Transverse colon (tissue), 4 donors: ENCODE results near the gene EWSR1. TPM values are rescaled to one million over a fixed set of nuclear protein-coding genes. Genes with fewer than 3 reads are reported as not detected.

ENCODE experiments used
- DNase-seq: peaks from one replicate; pipeline ENCODE4 v3.0.0-alpha.2; 2019
- H3K27ac ChIP-seq, 4 donors: fragments of 200-600 bp; sonication (generic); 2 replicates each; pipeline ENCODE4 v1.5.1; 2016 to 2018; ENCODE audit warnings: inconsistent platforms in 4 of 4
- H3K27me3 ChIP-seq: fragments of 200-600 bp; sonication (generic); 2 replicates; pipeline ENCODE4 v1.5.1; 2017; ENCODE audit warnings: inconsistent platforms
- H3K36me3 ChIP-seq, 4 donors: fragments of 200-600 bp; sonication (generic); 2 replicates each; pipeline ENCODE4 v1.5.1; 2017 to 2019; ENCODE audit warnings: inconsistent platforms in 4 of 4
- H3K4me1 ChIP-seq, 4 donors: fragments of 200-600 bp; sonication (generic); 2 replicates each; pipeline ENCODE4 v1.5.1; 2017 to 2020; ENCODE audit warnings: inconsistent platforms in 4 of 4
- H3K4me3 ChIP-seq, 4 donors: fragments of 200-600 bp; sonication (generic); 1 replicate in 1 of 4; 2 replicates in 3 of 4; pipeline versions ENCODE4 v1.5.1 to v1.6.1; 2017 to 2019; ENCODE audit warnings: inconsistent platforms in 4 of 4
- H3K9me3 ChIP-seq, 2 donors: fragments of 200-600 bp; sonication (generic); 2 replicates each; pipeline ENCODE4 v1.5.1; 2017 to 2019; ENCODE audit warnings: inconsistent platforms in 2 of 2
- EP300 ChIP-seq: sonication (generic); formaldehyde crosslinking; IDR thresholded peaks from one replicate; pipeline ENCODE4 v1.6.1; 2017; ENCODE audit warnings: antibody characterized with exemption, low read depth
- POLR2A ChIP-seq: fragments of 450-650 bp; IDR thresholded peaks from one replicate; pipeline ENCODE4 v1.6.1; 2016; ENCODE audit warnings: antibody characterized with exemption, mild to moderate bottlenecking, moderate library complexity
- POLR2AphosphoS5 ChIP-seq, 3 donors: sonication (generic); formaldehyde crosslinking; IDR thresholded peaks; one replicate each; pipeline ENCODE4 v1.6.1; 2016; ENCODE audit warnings: antibody characterized with exemption in 3 of 3
- WGBS, 2 donors: methylation state at CpG; one replicate each; pipeline ENCODE4 v1.1.5; 2018; ENCODE audit warnings: low coverage in 1 of 2; 5-methylcytosine and 5-hydroxymethylcytosine counted together
- in situ Hi-C, 4 donors: fragments of 200-750 bp; cut with MboI; loops; one replicate each; pipeline versions ENCODE4 v1.15.0 to v1.15.1; 2017; ENCODE audit warnings: low sequenced_read_pairs in 3 of 4, low pct_ligation_motif_present in 1 of 4, low pct_unique_long_range_greater_than_20kb in 1 of 4
- intact Hi-C: fragments of 100-400 bp; cut with DNase I; formaldehyde crosslinking; loops from one replicate; pipeline ENCODE4 v1.15.1; 2023; ENCODE audit warnings: low total_unique reads
- total RNA-seq, 4 donors: library from RNA; depleted of rRNA; stranded (reverse); fragments of >200 nt; gene quantifications; one replicate each; pipeline ENCODE4 v1.1.0, GENCODE V29; 2016
- TF ChIP-seq, protein P1 (sequence below), 5 experiments: fragments of 200-600 bp in 3 of 5; fragments of 450-650 bp in 2 of 5; sonication (generic) in 3 of 5; IDR thresholded peaks; 1 replicate in 2 of 5; 2 replicates in 3 of 5; pipeline ENCODE4 v1.5.1; 2016 to 2017; ENCODE audit warnings: antibody characterized with exemption in 5 of 5, inconsistent platforms in 3 of 5, mild to moderate bottlenecking in 2 of 5, moderate library complexity in 1 of 5

The EWSR1 gene
- total RNA-seq, 4 donors from 2014 or later = 196 to 318 (median 205) TPM

DNA sequence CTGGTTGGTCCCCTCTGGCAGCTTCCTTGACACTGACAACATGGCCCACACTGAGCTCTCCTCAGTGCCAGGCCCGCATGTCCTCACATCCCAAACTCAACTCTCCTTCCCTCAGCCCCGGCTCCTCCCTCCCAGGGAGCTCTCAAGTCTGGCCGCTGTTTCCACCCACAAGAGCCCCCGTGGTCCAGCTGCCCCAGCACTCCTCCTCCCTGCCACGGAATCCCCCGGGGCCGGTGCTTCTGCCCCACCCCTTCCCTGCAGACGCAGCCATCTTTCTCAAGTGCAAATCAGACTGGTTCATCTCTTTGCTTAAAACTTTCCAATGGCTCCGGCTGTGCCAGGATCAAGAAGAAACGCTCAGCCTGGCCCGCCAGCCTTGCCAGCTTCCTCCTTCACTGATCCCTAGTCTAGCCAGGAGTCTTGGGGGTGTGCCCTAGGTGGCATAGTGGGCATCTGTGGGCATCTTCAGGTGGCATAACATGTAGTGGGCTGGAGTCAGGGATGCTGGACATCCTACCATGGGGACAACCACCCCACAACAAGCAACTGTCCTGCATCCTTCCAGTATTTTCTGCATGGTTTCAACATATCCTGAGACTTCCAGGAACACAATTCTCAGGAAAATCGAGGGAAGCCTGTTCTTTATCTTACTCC is 69.7 kb downstream of the EWSR1 start:
- in situ Hi-C loops = no loop called here
- WGBS, 2 donors = 88 to 100% methylated on average over 3 to 12 of the region's 12 CpGs
- intact Hi-C loops = no loop called here
- no peaks in the 10 kb centered on the region for H3K4me1 ChIP-seq
- no peak overlapping the region for H3K4me3 ChIP-seq
- H3K27ac ChIP-seq = no peak overlapping the region
- no peaks in the 10 kb centered on the region for H3K9me3 ChIP-seq
- DNase-seq = no peak
- no peaks in the 10 kb centered on the region for H3K27me3 ChIP-seq
- TF ChIP-seq POLR2AphosphoS5 (IDR thresholded peaks at IDR 0.05) (no peak), POLR2A (no peak), EP300 (no peak)
- TF ChIP-seq, protein P1, sequence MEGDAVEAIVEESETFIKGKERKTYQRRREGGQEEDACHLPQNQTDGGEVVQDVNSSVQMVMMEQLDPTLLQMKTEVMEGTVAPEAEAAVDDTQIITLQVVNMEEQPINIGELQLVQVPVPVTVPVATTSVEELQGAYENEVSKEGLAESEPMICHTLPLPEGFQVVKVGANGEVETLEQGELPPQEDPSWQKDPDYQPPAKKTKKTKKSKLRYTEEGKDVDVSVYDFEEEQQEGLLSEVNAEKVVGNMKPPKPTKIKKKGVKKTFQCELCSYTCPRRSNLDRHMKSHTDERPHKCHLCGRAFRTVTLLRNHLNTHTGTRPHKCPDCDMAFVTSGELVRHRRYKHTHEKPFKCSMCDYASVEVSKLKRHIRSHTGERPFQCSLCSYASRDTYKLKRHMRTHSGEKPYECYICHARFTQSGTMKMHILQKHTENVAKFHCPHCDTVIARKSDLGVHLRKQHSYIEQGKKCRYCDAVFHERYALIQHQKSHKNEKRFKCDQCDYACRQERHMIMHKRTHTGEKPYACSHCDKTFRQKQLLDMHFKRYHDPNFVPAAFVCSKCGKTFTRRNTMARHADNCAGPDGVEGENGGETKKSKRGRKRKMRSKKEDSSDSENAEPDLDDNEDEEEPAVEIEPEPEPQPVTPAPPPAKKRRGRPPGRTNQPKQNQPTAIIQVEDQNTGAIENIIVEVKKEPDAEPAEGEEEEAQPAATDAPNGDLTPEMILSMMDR (IDR thresholded peaks at IDR 0.05) = no peak
- H3K36me3 ChIP-seq = peaks cover 0 to 51% (median 12%) of the 10 kb centered on the region in 4 donors

DNA sequence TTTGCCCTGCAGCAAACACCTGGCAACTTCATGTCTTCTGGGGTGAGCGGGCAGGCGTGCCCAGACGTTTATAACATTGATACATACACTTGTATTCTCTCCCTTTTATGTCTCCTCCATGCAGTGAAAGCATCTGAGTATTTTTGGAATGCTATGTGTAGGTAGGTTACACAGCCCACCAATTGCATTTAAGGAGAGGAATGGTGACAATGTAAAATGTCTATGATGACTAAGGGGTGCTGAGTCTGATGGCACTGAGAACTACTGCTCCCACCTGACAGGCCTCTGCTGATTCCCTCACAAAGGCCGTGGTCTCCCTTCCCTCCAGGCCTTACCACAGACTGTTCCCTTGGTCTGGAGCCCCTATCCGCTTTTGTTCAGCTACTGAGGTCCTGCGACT is 70.3 kb downstream of the EWSR1 start:
- TF ChIP-seq POLR2A = no peak
- TF ChIP-seq EP300 = no peak
- TF ChIP-seq, protein P1 (IDR thresholded peaks at IDR 0.05) = no peak
- TF ChIP-seq POLR2AphosphoS5 (IDR thresholded peaks at IDR 0.05) = no peak
- no peaks in the 10 kb centered on the region for H3K27me3 ChIP-seq
- H3K27ac ChIP-seq = no peak overlapping the region
- H3K4me3 ChIP-seq = no peak overlapping the region
- no peak for DNase-seq
- in situ Hi-C loops = no loop called here
- no peaks in the 10 kb centered on the region for H3K4me1 ChIP-seq
- H3K9me3 ChIP-seq = no peaks in the 10 kb centered on the region
- WGBS, 2 donors = 87 to 88% methylated on average over 3 to 6 of the region's 6 CpGs
- intact Hi-C loops = no loop called here
- peaks cover 0 to 51% (median 12%) of the 10 kb centered on the region in 4 donors for H3K36me3 ChIP-seq

DNA sequence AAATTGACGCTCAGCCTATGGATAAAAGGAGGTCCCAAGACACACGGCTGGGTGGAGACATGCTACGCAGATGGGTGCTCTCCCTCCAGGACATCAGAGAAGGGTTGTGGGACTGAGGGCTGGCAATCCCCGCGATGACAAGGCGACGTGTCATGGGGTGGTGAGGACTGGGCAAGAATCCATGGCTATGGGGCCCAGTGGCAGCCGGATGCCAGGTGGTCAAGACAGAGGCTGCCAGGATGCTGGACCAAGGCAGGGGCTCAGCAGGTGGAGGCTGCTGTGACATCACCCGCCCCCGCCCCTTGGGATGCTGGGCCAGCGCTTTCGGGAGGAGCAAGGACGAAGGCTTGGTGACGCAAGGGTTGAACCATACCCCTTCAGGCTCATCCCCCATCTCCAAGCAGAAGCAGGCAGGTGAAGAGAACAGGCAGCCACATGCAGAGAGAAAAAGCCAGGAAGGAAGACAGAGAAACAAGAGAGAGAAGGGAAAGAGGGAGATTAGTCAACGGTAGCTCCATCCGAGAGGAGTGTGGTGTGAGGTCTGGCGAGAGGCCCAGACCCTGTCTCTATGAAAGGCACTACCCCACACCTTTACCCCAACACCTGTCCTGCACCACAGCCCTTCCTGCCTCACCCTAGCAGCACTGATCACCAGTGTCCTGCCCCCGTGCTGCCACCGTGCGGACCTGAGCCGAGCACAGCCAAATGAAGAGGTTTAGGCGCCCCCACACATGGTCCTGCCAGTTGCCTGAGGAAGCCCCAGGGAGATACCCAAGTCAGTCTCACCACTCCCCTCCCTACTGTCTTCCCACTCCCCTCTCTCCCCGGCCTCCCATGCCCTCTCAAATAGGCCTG is 71.5 kb downstream of the EWSR1 start:
- Histone ChIP-seq H3K4me1 (peaks cover 0 to 1% (median 0%) of the 10 kb centered on the region in 4 donors), H3K9me3 (no peaks in the 10 kb centered on the region), H3K36me3 (peaks cover 0 to 50% (median 12%) of the 10 kb centered on the region in 4 donors), H3K27ac (no peak overlapping the region), H3K27me3 (no peaks in the 10 kb centered on the region), H3K4me3 (no peak overlapping the region)
- intact Hi-C loops (no loop called here), in situ Hi-C loops (no loop called here)
- no peak for TF ChIP-seq EP300
- no peak for DNase-seq
- 91 to 100% methylated on average over 2 to 23 of the region's 23 CpGs for WGBS, 2 donors

DNA sequence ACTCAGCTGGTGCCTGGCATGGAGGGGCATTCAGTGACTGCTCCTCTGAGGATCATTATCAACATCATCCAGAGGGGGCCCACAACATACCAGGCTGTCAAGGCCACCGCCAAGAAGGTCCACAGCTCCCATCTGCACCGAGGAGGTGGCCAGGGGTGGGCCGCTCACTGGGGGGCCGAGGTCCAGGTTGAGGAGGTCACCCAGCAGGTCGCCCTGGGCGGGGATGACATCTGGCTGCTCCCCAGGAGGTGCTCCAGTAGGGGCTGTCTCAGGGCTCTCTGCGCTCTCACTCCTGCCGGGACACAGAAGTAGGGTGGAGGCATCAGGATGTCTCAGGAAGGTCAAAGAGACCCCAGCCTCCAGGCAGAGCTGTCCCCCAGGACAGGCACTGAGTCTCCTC is 72.5 kb downstream of the EWSR1 start:
- H3K27ac ChIP-seq = no peak overlapping the region
- intact Hi-C loops (no loop called here), in situ Hi-C loops (no loop called here)
- no peak overlapping the region for H3K4me3 ChIP-seq
- DNase-seq = no peak
- H3K27me3 ChIP-seq = no peaks in the 10 kb centered on the region
- TF ChIP-seq POLR2A = no peak
- no peak for TF ChIP-seq POLR2AphosphoS5 (IDR thresholded peaks at IDR 0.05)
- TF ChIP-seq, protein P1 (IDR thresholded peaks at IDR 0.05) = no peak
- TF ChIP-seq EP300 = no peak
- peaks cover 0 to 5% (median 0%) of the 10 kb centered on the region in 4 donors for H3K4me1 ChIP-seq
- peaks cover 0 to 48% (median 12%) of the 10 kb centered on the region in 4 donors for H3K36me3 ChIP-seq
- WGBS, 2 donors = 96% methylated on average over 8 of the region's 8 CpGs; no CpG with 5 or more reads in 1 of the 2 donors
- H3K9me3 ChIP-seq = no peaks in the 10 kb centered on the region
